Endothelial cell of umbilical vein (primary cell): ENCODE measurements around the gene ATP5MG. TPM values are rescaled to one million over a fixed set of nuclear protein-coding genes. Genes with fewer than 3 reads are reported as not detected.

ENCODE experiments used
- BruUV-seq: library from RNA; stranded (reverse); fragments of 400-500 nt; replicated peaks from 2 replicates; lab custom pipeline; 2021; lab: Mats Ljungman, UMichigan
- CTCF ChIA-PET: fragments of 300-600, 350-600 bp; sonication (Branson Sonifier 250); formaldehyde crosslinking; loops from one replicate; lab custom pipeline; 2021; ENCODE audit warnings: antibody characterized with exemption, inconsistent platforms; lab: Charles Lee
- POLR2A ChIA-PET: fragments of 300-600, 350-600 bp; sonication (Branson Sonifier 250); formaldehyde crosslinking; loops from one replicate; lab custom pipeline; 2021; ENCODE audit warnings: antibody characterized with exemption, inconsistent platforms; lab: Charles Lee
- DNase-seq: peaks from one replicate; pipeline ENCODE4 v3.0.0-alpha.2; 2011; ENCODE audit warnings: low read depth, low spot score
- FAIRE-seq: peaks from 2 replicates; lab custom pipeline; 2011; peaks lifted over from hg19 to GRCh38; lab: Jason Lieb, UNC
- H2AFZ ChIP-seq: 2 replicates; pipeline ENCODE4 v1.6.0; 2012; ENCODE audit warnings: low read depth, low read length, control low read depth, inconsistent platforms
- H3K27ac ChIP-seq: 2 replicates; pipeline ENCODE4 v1.5.1; 2011; ENCODE audit warnings: low read depth, mild to moderate bottlenecking, control low read depth, low read length, moderate library complexity; ENCODE audit not compliant: insufficient read depth
- H3K27me3 ChIP-seq, 2 experiments: 2 replicates each; pipeline versions ENCODE4 v1.6.0 to v1.6.1; 2011; ENCODE audit warnings: low read length in 2 of 2, mixed read lengths in 1 of 2; ENCODE audit not compliant: control insufficient read depth in 2 of 2, insufficient read depth in 2 of 2
- H3K36me3 ChIP-seq, 2 experiments: 2 replicates in 1 of 2; 3 replicates in 1 of 2; pipeline ENCODE4 v1.5.1; 2011; ENCODE audit warnings: low read length in 2 of 2, mild to moderate bottlenecking in 1 of 2, moderate library complexity in 1 of 2; ENCODE audit not compliant: control insufficient read depth in 2 of 2, insufficient read depth in 2 of 2; ENCODE audit errors: extremely low read depth in 1 of 2
- H3K4me1 ChIP-seq: 3 replicates; pipeline ENCODE4 v1.5.1; 2011; ENCODE audit warnings: mild to moderate bottlenecking, low read length; ENCODE audit not compliant: control insufficient read depth, insufficient read depth; ENCODE audit errors: extremely low read depth
- H3K4me2 ChIP-seq: 2 replicates; pipeline ENCODE4 v1.6.1; 2011; ENCODE audit warnings: low read length, control low read depth, mixed read lengths; ENCODE audit not compliant: insufficient read depth
- H3K4me3 ChIP-seq, 3 experiments: fragments of 200-600 bp in 1 of 3; sonication (generic), shearing (Covaris generic) in 1 of 3; replicated peaks in 1 of 3; 2 replicates each; pipeline ENCODE4 v1.5.1; 2011 to 2016; ENCODE audit warnings: control low read depth in 3 of 3, low read length in 3 of 3, mild to moderate bottlenecking in 2 of 3, inconsistent platforms in 1 of 3, low read depth in 1 of 3, moderate library complexity in 1 of 3; ENCODE audit not compliant: insufficient read depth in 1 of 3
- H3K79me2 ChIP-seq: 2 replicates; pipeline ENCODE4 v1.6.0; 2012; ENCODE audit warnings: low read length, inconsistent platforms; ENCODE audit not compliant: control insufficient read depth, insufficient read depth
- H3K9ac ChIP-seq: replicated peaks from 2 replicates; pipeline ENCODE3; 2011; ENCODE audit warnings: low read length, control low read depth; ENCODE audit not compliant: insufficient read depth; ENCODE audit errors: extremely low read depth
- H3K9me1 ChIP-seq: replicated peaks from 3 replicates; pipeline ENCODE4 v1.6.0; 2011; ENCODE audit warnings: mild to moderate bottlenecking, low read length; ENCODE audit not compliant: control insufficient read depth, insufficient read depth; ENCODE audit errors: extremely low read depth
- H3K9me3 ChIP-seq: replicated peaks from 2 replicates; pipeline ENCODE4 v1.5.1; 2012; ENCODE audit warnings: low read length, inconsistent platforms; ENCODE audit not compliant: control insufficient read depth, insufficient read depth
- H4K20me1 ChIP-seq: replicated peaks from 2 replicates; pipeline ENCODE3; 2011; ENCODE audit warnings: mild to moderate bottlenecking, low read length; ENCODE audit not compliant: control insufficient read depth, insufficient read depth; ENCODE audit errors: extremely low read depth
- FOS ChIP-seq: IDR thresholded peaks from 2 replicates; pipeline ENCODE4 v1.6.1; 2011; ENCODE audit warnings: mild to moderate bottlenecking, low read length, moderate library complexity, borderline replicate concordance; ENCODE audit not compliant: insufficient read depth
- GATA2 ChIP-seq: IDR thresholded peaks from 2 replicates; pipeline ENCODE4 v1.7.0; 2011; ENCODE audit warnings: low read depth, mild to moderate bottlenecking, moderate library complexity, mixed read lengths, low read length; ENCODE audit not compliant: insufficient read length, insufficient read depth
- JUN ChIP-seq: IDR thresholded peaks from 2 replicates; pipeline ENCODE4 v1.6.1; 2011; ENCODE audit warnings: borderline replicate concordance, low read depth; ENCODE audit not compliant: insufficient read length, insufficient read depth
- MYC ChIP-seq: IDR thresholded peaks from one replicate; pipeline ENCODE4 v1.6.1; 2011; ENCODE audit warnings: mild to moderate bottlenecking, low read depth, low read length
- POLR2AphosphoS5 ChIP-seq: IDR thresholded peaks from 2 replicates; pipeline ENCODE4 v1.6.1; 2012; ENCODE audit warnings: low read depth, mild to moderate bottlenecking, control low read depth, low read length, moderate library complexity; ENCODE audit not compliant: insufficient read depth
- dilution Hi-C: fragments of 300-500 bp; cut with MboI; formaldehyde crosslinking; loops from one replicate; pipeline ENCODE4 v1.15.0; 2019; ENCODE audit warnings: low sequenced_read_pairs; ENCODE audit not compliant: extremely low pct_ligation_motif_present
- intact Hi-C: fragments of 100-400 bp; cut with micrococcal nuclease; formaldehyde crosslinking; loops from one replicate; pipeline ENCODE4 v1.10.0; 2022
- polyA plus RNA-seq, 4 experiments: library from polyadenylated mRNA; depleted of rRNA in 3 of 4; stranded (reverse) in 3 of 4; unstranded in 1 of 4; fragments of >200 nt; gene quantifications; 2 replicates each; pipeline versions ENCODE4 v1.2.1 to v1.2.3, GENCODE V29; 2011 to 2012; ENCODE audit warnings: missing spikeins in 1 of 4
- total RNA-seq: library from RNA; stranded (reverse); gene quantifications from 2 replicates; pipeline ENCODE4 v1.2.3, GENCODE V29; 2021
- TF ChIP-seq, protein P1 (sequence below): IDR thresholded peaks from 2 replicates; pipeline ENCODE4 v1.6.1; 2011; ENCODE audit not compliant: insufficient read depth, insufficient read length
- TF ChIP-seq, protein P2 (sequence below), 2 donors: IDR thresholded peaks; 1 replicate in 1 of 2; 2 replicates in 1 of 2; pipeline ENCODE4 v1.5.1; 2011; ENCODE audit warnings: low read length in 2 of 2, mild to moderate bottlenecking in 2 of 2, moderate library complexity in 2 of 2, control low read depth in 1 of 2, inconsistent platforms in 1 of 2, low read depth in 1 of 2; ENCODE audit not compliant: insufficient read depth in 1 of 2; ENCODE audit errors: extremely low read depth in 1 of 2

ATP5MG gene
- total and polyA plus RNA-seq, 2 donors (not counting 3 experiments of a cell fraction or from before 2014, with no cell fraction given): 211 to 439 TPM

DNA sequence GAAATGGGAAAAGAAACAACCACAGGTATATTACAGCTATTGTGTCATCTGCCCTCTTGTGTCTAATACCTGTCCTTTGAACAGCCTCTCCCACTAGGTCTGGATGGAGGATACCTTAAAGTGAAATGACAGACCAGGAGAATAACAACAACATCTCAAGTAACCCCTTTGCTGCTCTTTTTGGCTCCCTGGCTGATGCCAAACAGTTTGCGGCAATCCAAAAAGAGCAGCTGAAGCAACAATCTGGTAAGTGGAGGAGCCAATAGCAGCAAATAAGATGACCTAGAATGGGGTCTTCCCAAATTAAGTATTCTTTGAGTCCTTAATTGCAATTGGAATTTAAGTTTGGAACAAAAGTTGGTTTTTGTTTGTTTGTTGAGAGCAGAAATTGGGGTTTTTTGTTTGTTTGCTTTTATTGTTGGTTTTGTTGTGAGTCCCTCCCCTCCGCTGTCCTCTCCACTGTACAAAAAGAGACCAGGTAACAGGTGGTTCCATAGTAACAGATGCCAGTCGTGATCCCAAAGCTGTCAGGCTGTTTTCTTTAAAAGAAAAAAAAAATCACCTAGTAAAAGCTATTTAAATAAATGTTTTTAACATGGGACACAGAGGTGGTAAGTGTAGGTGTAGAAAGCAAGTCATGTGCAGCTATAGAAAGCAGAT, 36.3 kb upstream of the ATP5MG start:
- Histone ChIP-seq H3K79me2 (peaks cover 23% of the 10 kb centered on the region), H3K36me3 (peaks cover 6 to 7% of the 10 kb centered on the region in 2 experiments), H3K27me3 (no peaks in the 10 kb centered on the region), H3K9me3 (no peaks in the 10 kb centered on the region), H3K4me3 (no peak overlapping the region), H3K4me2 (no peak overlapping the region), H4K20me1 (no peaks in the 10 kb centered on the region), H2AFZ (no peak overlapping the region), H3K27ac (no peak overlapping the region), H3K4me1 (peaks cover 5% of the 10 kb centered on the region), H3K9me1 (no peaks in the 10 kb centered on the region), H3K9ac (no peak overlapping the region)
- FAIRE-seq: no peak
- intact Hi-C loops (no loop called here), dilution Hi-C loops (no loop called here)
- no TSS peak for BruUV-seq
- TF ChIP-seq, protein P1, sequence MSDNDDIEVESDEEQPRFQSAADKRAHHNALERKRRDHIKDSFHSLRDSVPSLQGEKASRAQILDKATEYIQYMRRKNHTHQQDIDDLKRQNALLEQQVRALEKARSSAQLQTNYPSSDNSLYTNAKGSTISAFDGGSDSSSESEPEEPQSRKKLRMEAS: no peak
- TF ChIP-seq FOS: no peak
- TF ChIP-seq JUN: no peak
- TF ChIP-seq, protein P2, sequence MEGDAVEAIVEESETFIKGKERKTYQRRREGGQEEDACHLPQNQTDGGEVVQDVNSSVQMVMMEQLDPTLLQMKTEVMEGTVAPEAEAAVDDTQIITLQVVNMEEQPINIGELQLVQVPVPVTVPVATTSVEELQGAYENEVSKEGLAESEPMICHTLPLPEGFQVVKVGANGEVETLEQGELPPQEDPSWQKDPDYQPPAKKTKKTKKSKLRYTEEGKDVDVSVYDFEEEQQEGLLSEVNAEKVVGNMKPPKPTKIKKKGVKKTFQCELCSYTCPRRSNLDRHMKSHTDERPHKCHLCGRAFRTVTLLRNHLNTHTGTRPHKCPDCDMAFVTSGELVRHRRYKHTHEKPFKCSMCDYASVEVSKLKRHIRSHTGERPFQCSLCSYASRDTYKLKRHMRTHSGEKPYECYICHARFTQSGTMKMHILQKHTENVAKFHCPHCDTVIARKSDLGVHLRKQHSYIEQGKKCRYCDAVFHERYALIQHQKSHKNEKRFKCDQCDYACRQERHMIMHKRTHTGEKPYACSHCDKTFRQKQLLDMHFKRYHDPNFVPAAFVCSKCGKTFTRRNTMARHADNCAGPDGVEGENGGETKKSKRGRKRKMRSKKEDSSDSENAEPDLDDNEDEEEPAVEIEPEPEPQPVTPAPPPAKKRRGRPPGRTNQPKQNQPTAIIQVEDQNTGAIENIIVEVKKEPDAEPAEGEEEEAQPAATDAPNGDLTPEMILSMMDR (IDR thresholded peaks at IDR 0.05; ENCODE audit: extremely low read depth in 1 of 2, insufficient read depth in 1 of 2, low read depth in 1 of 2, low read length in 2 of 2): no peak
- TF ChIP-seq MYC: no peak
- no peak for TF ChIP-seq GATA2
- no peak for TF ChIP-seq POLR2AphosphoS5
- ChIA-PET CTCF (interaction anchor here (1.2 to 1.5 kb wide), 2 partner anchors 70 to 166 kb away, joined by 3 to 6 read pairs; no protein-coding TSS in a partner anchor), POLR2A (no interaction called here)
- no peak for DNase-seq
